Hepatocyte (in vitro differentiated cells): ENCODE data around the gene ZCCHC13. TPM values are rescaled to one million over a fixed set of nuclear protein-coding genes. Genes with fewer than 3 reads are reported as not detected.

ENCODE experiments used
- DNase-seq: peaks from one replicate; pipeline ENCODE4 v3.0.0-alpha.2; 2016; ENCODE audit warnings: low spot score
- H2AFZ ChIP-seq: fragments of 200-600 bp; sonication (generic); 2 replicates; pipeline ENCODE4 v1.6.0; 2016; ENCODE audit warnings: antibody characterized with exemption, mild to moderate bottlenecking
- H3K27ac ChIP-seq: fragments of 200-600 bp; sonication (generic); 2 replicates; pipeline ENCODE4 v1.5.1; 2016; ENCODE audit warnings: mild to moderate bottlenecking
- H3K27me3 ChIP-seq: fragments of 200-600 bp; sonication (generic); 2 replicates; pipeline ENCODE4 v1.6.1; 2016
- H3K36me3 ChIP-seq: fragments of 200-600 bp; sonication (generic); replicated peaks from 2 replicates; pipeline ENCODE4 v1.5.1; 2016; ENCODE audit warnings: low read depth; ENCODE audit not compliant: insufficient read depth
- H3K4me1 ChIP-seq: fragments of 200-600 bp; sonication (generic); 2 replicates; pipeline ENCODE4 v1.5.1; 2016; ENCODE audit warnings: mild to moderate bottlenecking, moderate library complexity; ENCODE audit not compliant: insufficient read depth
- H3K4me2 ChIP-seq: fragments of 200-600 bp; sonication (generic); 2 replicates; pipeline ENCODE4 v1.6.0; 2016
- H3K4me3 ChIP-seq: fragments of 200-600 bp; sonication (generic); 2 replicates; pipeline ENCODE4 v1.5.1; 2016; ENCODE audit warnings: mild to moderate bottlenecking
- H3K79me2 ChIP-seq: fragments of 200-600 bp; sonication (generic); 2 replicates; pipeline ENCODE4 v1.6.0; 2017; ENCODE audit warnings: mild to moderate bottlenecking
- H3K9me2 ChIP-seq: fragments of 200-600 bp; sonication (generic); replicated peaks from 2 replicates; pipeline ENCODE4 v1.6.0; 2017; ENCODE audit warnings: mild to moderate bottlenecking; ENCODE audit not compliant: insufficient read depth
- H3K9me3 ChIP-seq: fragments of 200-600 bp; sonication (generic); 2 replicates; pipeline ENCODE4 v1.5.1; 2016; ENCODE audit warnings: low read depth, mild to moderate bottlenecking
- H4K20me1 ChIP-seq: fragments of 200-600 bp; sonication (generic); 2 replicates; pipeline ENCODE4 v1.6.0; 2016; ENCODE audit warnings: mild to moderate bottlenecking; ENCODE audit not compliant: insufficient read depth, poor library complexity, severe bottlenecking
- CTCF ChIP-seq: fragments of 200-600 bp; sonication (generic); IDR thresholded peaks from 2 replicates; pipeline ENCODE4 v1.5.1; 2016; ENCODE audit warnings: antibody characterized with exemption, mild to moderate bottlenecking; ENCODE audit not compliant: poor library complexity
- EZH2 ChIP-seq: fragments of 200-600 bp; sonication (generic); IDR thresholded peaks from 2 replicates; pipeline ENCODE4 v1.6.1; 2016; ENCODE audit warnings: antibody characterized with exemption, mild to moderate bottlenecking, borderline replicate concordance
- EZH2phosphoT487 ChIP-seq: fragments of 200-600 bp; sonication (generic); IDR thresholded peaks from one replicate; pipeline ENCODE4 v1.6.1; 2018; ENCODE audit warnings: antibody characterized with exemption, mild to moderate bottlenecking, low read depth, moderate library complexity; ENCODE audit not compliant: unreplicated experiment, severe bottlenecking
- WGBS: methylation state at CpG from one replicate; pipeline ENCODE4 v1.1.6; 2016; ENCODE audit warnings: low lambda C conversion rate; ENCODE audit errors: missing lambda C conversion rate; 5-methylcytosine and 5-hydroxymethylcytosine counted together
- polyA plus RNA-seq: library from polyadenylated mRNA; unstranded; fragments of >200 nt; fragmentation: Nextera tagmentation; extraction: Ambion mirVana; gene quantifications from 2 replicates; pipeline ENCODE4 v1.2.1, GENCODE V29; 2016
- total RNA-seq: library from RNA; depleted of rRNA; stranded (reverse); fragments of >200 nt; gene quantifications from 2 replicates; pipeline ENCODE4 v1.2.3, GENCODE V29; 2014

Gene ZCCHC13
- total and polyA plus RNA-seq, 2 experiments from 2014 or later = not detected

- no peaks in the 10 kb centered on the region for H3K36me3 ChIP-seq
- H3K79me2 ChIP-seq = no peaks in the 10 kb centered on the region
- no peaks in the 10 kb centered on the region for H3K9me2 ChIP-seq
- H2AFZ ChIP-seq = no peak overlapping the region
- DNase-seq = no peak
- no peaks in the 10 kb centered on the region for H3K27me3 ChIP-seq
- no peak overlapping the region for H3K4me3 ChIP-seq
- H3K4me2 ChIP-seq = no peak overlapping the region
- no peaks in the 10 kb centered on the region for H4K20me1 ChIP-seq
- no peaks in the 10 kb centered on the region for H3K9me3 ChIP-seq
- H3K4me1 ChIP-seq = no peaks in the 10 kb centered on the region
- WGBS = 90% methylated on average over 26 of the region's 27 CpGs
- H3K27ac ChIP-seq = no peak overlapping the region
- TF ChIP-seq EZH2phosphoT487 = no peak
- TF ChIP-seq EZH2 = no peak
- TF ChIP-seq CTCF = no peak
Measured at GRCh38 chrX:74321191-74321590, 17.2 kb downstream of the ZCCHC13 start.

- no peak overlapping the region for H3K4me2 ChIP-seq
- H3K9me3 ChIP-seq = no peaks in the 10 kb centered on the region
- H3K4me1 ChIP-seq = no peaks in the 10 kb centered on the region
- WGBS = 52% methylated on average over 5 of the region's 5 CpGs
- no peaks in the 10 kb centered on the region for H4K20me1 ChIP-seq
- no peak overlapping the region for H2AFZ ChIP-seq
- TF ChIP-seq EZH2 (no peak), EZH2phosphoT487 (no peak), CTCF (no peak)
- no peak overlapping the region for H3K27ac ChIP-seq
- no peaks in the 10 kb centered on the region for H3K9me2 ChIP-seq
- DNase-seq = no peak
- H3K36me3 ChIP-seq = no peaks in the 10 kb centered on the region
- no peaks in the 10 kb centered on the region for H3K79me2 ChIP-seq
- H3K4me3 ChIP-seq = no peak overlapping the region
- H3K27me3 ChIP-seq = no peaks in the 10 kb centered on the region
Measured at GRCh38 chrX:74324131-74324530, 20.2 kb downstream of the ZCCHC13 start.

GRCh38 chrX:74325130-74326059 lies 21.4 kb downstream of the ZCCHC13 start:
- H2AFZ ChIP-seq = no peak overlapping the region
- H3K27me3 ChIP-seq = no peaks in the 10 kb centered on the region
- H4K20me1 ChIP-seq = no peaks in the 10 kb centered on the region
- TF ChIP-seq EZH2phosphoT487 = no peak
- no peak for TF ChIP-seq EZH2
- no peak for TF ChIP-seq CTCF
- H3K27ac ChIP-seq = no peak overlapping the region
- H3K9me2 ChIP-seq = no peaks in the 10 kb centered on the region
- H3K4me1 ChIP-seq = no peaks in the 10 kb centered on the region
- H3K79me2 ChIP-seq = no peaks in the 10 kb centered on the region
- DNase-seq = no peak
- H3K9me3 ChIP-seq = no peaks in the 10 kb centered on the region
- WGBS = 42% methylated on average over 3 of the region's 9 CpGs
- H3K36me3 ChIP-seq = no peaks in the 10 kb centered on the region
- H3K4me3 ChIP-seq = no peak overlapping the region
- H3K4me2 ChIP-seq = no peak overlapping the region
